ENCODE data around the gene DSEL. TPM values are rescaled to one million over a fixed set of nuclear protein-coding genes. Genes with fewer than 3 reads are reported as not detected.

The DSEL gene
- polyA plus RNA-seq, 4 donors = 16.2 to 24.4 (median 19.8) TPM

DNA sequence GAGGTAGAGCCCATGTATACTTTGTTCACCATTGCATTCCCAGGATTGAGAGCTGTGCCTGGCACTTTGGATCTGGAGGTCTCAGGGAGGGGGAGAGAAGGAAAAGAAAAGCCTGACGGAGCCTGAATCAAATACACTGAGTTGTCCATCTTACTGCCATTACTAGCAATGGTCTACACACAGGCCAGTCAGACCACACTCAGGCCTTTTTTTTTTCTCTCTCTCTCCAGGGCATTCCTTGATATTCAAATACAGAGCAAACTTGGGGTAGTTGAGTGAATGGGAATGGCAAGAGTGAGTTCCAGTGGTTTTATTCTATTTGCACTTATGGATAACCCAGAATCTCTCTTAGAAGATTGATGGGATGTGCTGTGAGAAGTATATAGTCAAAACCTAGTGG is 11.8 kb downstream of the DSEL start:
- DNase-seq (ENCODE audit: low read depth in 4 of 4, low spot score in 2 of 4) = no peak

DNA sequence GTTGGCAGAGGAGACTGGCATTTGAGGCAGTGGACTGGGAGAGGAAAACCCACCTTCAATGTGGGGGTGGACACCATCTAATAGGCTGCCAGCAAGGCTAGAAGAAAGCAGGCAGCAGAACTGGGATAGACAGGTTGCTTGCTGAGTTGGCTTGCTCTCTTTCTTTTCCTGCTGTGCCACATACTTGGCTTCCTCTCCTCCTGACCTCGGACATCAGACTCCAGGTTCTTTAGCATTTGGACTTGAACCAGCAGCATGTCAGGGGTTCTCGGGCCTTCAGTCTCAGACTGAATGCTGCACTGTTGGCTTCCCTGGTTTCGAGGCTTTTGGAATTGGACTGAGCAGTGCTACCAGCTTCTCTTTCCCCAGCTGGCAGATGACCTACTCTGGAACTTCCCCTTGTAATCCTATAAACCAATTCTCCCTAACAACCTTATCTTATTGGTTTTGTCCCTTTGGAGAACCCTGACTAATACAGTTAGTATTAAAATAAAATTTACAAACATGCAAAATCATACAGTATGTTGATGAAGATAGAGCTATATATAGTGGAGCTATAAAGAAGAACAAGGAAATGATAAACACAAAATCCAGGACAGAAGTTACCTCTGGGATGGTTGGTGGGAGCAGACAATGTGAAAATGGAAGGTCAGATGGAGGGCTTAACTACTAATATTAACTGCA is 15.9 kb downstream of the DSEL start:
- DNase-seq (ENCODE audit: low read depth in 4 of 4, low spot score in 2 of 4) = no peak

DNA sequence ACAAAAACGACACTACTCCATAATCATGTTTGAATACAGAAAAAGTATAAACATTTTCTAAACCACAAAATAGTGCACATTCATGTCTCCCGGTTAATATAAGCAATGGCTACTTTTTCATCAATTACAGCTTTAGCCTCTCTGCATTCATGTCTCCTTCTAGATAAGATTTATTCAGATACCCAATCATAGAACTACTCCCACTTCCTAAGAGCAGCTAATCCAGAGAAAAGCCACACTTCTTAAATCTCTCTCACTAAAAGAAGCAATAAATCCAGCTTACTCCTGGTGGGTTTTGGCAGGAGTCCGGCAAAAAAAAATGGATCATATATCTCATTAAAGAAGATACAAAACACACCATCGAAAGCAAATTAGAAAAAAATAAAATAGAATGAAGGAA is 20.1 kb downstream of the DSEL start:
- no peak for DNase-seq (ENCODE audit: low read depth in 4 of 4, low spot score in 2 of 4)

DNA sequence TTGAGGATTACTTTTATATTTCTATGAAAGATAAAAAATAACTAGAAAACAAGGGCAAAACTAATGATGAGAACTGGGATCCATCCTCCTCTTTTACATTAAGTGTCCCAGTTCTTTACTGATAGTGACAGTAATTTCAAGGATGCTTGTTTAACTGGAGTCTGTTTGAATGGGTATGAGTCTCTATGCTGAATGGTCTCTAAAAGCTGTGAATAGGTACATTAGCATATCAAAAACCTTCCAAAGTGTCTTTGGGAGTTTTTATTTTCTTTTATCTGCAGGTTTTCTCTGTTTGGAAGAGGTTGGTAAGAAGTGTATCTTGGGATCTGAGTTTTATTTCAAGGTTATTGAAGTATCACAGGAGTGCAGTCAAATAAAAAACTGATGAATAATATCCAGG is 30.0 kb downstream of the DSEL start:
- no peak for DNase-seq (ENCODE audit: low read depth in 4 of 4, low spot score in 2 of 4)

DNA sequence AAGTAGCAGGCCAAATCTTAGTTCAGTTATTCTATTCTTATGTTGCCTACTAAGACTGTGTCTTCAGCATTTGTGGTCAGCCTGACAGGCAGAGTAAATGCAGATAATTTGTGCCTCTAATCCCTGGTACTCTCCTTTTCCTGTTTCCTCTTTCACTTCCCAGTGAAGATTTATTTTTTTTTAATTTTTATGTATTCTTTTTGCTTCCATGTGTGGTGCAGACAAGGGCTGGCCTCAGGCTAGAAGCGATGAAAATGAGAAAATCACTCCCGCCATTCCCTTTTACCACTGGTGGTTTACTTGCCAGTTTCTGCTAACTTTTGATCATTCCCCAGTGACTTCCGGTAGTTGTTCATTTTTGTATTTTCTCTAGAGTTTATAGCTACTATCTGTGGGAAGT is 30.9 kb downstream of the DSEL start:
- DNase-seq (ENCODE audit: low read depth in 4 of 4, low spot score in 2 of 4) = no peak

DNA sequence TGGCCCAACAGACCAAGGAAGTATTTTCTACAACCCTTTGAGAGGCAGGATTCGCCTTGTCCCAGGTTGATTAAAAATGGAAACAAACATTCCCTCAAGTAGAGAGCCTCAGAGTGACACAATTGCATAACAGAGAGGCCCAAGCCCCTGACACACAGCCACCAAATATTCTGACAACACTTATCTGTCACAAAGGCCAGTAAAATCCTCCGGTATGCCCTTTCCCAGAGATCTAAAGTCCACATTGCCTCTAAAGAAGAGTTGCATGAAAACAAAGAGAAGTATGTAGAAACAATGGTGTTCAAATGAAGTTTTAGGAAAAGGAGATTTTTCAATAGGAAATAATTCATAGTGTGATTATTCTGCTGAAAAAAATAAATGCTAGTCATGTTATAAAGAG is 32.1 kb downstream of the DSEL start:
- DNase-seq (ENCODE audit: low read depth in 4 of 4, low spot score in 2 of 4) = no peak

DNA sequence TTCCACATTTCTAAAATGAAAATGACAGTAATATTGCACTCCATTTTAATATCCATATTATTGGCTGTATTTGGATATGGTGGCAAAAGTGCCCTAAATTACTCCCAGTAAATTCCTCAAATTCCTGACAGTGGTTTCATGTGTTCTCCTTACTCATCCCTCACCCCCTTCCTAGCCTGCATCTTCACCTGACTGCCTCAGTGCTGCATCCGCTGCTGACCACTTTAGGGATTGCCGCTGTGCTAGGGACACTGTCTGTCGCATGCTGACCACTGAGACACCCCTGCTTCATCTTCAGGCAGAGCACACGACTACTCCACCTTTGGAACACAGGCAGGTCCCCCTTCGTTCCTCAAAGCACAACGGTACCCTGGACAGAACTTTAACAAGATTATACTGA is 32.6 kb downstream of the DSEL start:
- no peak for DNase-seq (ENCODE audit: low read depth in 4 of 4, low spot score in 2 of 4)

DNA sequence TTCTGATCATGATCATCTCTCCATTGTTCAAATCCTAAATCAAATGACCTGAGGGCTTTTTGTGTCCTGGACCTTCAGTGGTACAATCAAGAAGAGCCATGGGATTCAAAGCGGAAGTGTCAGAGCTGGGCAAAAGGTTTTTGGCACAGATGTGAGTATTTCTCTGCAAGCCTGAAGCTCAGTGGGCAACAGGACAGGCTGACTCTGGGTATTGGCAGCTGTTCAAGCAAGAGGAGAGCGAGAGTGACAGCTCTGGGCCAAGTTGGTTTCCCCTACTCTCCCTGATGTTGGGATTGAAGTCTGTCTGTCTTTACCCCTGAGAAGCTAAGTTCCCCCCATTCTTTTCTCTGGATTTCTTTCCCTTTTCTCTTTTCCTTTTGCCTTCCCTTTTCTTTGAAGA is 33.3 kb downstream of the DSEL start:
- DNase-seq (ENCODE audit: low read depth in 4 of 4, low spot score in 2 of 4) = no peak

DNA sequence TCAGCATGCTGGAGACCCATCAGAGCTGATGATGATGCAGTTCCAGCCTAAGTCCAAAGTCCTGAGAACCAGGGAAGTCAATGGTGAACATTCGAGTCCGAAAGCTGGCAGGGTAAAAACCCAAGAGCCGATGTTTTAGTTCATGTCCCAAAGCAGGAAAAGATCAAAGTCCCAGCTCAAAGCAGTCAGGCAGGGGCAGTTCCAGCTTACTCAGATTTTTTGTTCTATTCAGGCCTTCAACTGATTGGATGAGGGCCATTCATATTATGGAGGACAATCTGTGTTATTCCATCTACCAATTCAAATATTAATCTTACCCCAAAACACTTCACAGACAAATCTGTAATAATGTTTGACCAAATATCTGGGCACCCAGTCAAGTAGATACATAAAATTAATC is 38.3 kb downstream of the DSEL start:
- no peak for DNase-seq (ENCODE audit: low read depth in 4 of 4, low spot score in 2 of 4)

DNA sequence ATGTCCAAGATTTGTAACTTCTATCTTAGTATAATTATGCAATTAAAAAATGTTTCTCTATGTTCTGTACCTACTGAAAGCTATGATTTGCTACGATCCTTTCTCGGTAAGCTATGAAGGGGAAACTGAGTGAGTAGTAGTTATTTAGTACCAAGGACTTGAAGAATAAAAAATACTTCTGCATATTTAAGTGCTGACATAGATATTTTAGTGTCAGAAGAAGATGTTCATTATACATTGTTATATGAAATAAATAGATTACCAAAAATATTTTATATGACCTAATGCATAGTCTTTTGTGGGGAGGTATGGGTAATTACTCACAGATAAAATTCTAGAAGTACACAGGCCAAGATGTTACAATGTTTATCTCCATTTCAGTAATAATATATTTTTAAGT is 39.0 kb downstream of the DSEL start:
- no peak for DNase-seq (ENCODE audit: low read depth in 4 of 4, low spot score in 2 of 4)

DNA sequence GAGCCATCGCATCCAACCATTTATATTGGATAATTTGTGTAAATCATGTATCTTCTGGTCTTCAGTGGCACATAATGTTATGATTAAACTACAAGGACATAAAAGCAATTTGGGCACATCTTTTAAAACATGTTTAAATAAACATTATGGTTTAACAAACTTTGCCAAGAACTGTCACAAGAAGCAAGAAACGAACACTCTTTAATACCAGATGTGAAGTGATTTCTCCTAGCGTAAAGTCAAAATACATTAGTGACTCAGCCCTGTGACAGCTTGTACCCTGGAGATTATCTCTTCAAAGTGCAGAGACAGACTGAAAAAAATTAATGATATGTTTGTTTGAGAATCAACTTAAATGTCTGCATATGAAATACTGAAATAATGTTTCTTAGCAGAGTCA is 39.9 kb downstream of the DSEL start:
- no peak for DNase-seq (ENCODE audit: low read depth in 4 of 4, low spot score in 2 of 4)

DNA sequence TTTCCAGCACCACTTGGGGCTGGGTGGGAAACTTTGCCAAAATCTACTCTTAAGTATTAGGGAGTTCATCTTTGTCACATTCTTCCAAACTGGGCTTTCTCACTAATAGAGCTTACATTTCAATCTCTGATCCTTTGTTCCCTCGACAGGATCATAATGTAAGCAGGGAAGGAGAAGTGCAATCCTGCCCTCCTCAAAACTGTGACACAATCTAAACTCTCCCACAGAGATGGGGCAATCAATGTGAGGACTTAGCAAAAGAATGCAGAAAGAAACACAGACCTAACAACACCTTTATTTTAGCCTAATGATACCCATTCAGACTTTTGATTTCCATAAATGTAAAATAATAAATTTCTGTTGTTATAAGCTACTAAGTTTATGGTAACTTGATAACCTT is 40.8 kb downstream of the DSEL start:
- DNase-seq (ENCODE audit: low read depth in 4 of 4, low spot score in 2 of 4) = no peak

DNA sequence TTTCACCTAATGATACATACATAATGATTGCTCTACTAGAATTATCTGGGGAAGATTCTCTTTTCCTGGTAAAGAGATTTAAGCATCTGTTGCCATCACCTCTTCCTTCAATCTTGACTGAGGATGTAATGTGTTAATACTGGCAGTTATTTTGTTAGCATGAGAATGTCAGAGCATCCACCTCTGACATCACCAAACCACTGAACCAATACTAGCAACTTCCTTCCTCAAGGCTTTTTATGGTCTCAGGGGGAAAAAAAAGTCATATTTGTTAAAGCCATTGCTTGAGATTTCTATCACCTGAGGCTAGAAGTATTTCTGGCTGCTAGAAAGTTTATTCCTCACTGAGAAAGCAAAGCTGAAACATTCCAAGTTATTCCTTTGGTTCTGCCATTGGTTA is 48.5 kb downstream of the DSEL start:
- no peak for DNase-seq (ENCODE audit: low read depth in 4 of 4, low spot score in 2 of 4)

DNA sequence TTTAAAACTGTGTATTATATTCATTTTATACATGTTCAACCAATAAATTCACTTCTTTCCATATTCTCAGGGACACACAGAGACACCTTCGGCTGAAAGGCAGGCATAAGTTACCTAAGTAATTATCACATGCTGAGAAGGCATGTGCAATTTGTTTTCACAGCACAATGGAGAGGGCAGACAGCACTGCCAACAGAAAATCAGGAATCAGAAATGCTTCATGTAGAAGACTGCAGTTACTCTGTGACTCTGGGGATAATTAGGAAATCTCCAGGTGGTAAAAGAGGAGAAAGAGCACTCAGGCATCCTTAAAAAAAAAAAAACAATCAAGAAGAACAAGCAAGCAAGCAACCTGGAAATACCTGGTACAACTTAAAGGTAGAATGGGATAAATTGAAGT is 49.3 kb downstream of the DSEL start:
- no peak for DNase-seq (ENCODE audit: low read depth in 4 of 4, low spot score in 2 of 4)

DNA sequence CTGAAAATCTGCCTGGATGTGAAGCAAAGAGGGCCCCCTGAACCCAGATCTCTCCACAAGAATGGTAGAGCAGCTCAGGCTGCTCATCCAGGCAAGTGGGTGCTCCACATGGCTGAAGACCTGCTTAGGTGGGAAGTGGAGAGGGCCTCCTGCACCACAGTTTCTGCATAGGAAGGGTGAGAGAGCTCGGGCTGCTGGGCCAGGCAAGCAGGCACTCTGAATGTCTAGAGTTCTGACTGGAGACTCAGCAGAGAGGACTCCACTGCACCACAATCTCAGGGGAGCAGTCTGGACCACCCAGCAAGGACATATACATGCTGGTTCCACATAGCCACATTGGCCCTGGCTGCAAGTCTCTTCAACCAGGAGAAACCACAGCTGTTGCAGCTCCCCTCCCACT is 52.0 kb downstream of the DSEL start:
- no peak for DNase-seq (ENCODE audit: low read depth in 4 of 4, low spot score in 2 of 4)

DNA sequence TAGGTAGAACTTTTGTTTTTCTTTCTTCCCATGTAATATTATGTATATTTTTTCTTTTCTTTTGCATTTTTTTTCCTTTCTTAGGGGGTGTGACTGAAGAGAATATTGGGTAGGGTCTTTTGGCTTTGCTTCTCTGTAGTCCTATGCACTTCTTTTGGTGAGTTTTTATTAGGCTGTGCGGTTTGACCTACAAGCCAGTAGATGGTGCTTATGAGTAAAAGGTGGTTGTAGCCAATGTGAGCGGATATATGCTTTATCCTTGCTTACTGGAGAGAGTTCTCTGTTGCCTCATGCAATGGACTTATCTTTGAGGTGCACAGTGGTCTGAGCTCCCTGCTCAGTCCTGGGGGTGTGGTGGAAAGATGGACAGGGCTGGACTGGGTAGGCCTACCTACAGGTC is 52.7 kb downstream of the DSEL start:
- no peak for DNase-seq (ENCODE audit: low read depth in 4 of 4, low spot score in 2 of 4)

DNA sequence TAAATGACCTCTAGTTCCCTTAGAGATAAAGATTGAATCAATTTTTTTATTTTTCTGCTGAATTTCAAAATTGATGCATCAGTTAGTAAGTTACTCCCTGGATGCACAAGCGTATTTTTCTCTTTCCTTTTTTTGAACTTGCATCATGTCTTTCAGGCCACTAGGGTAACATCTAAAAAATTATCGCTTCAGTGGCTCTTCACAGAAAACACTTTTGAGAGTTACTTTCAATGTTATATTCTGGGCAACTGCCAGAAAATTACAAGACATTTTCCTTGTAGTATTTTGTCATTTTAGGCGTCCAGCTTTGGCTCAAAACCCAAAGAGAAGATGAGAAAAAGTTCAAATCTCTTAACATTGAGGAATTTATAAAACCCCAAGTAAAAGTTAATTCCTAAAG is 59.8 kb downstream of the DSEL start:
- DNase-seq (ENCODE audit: low read depth in 4 of 4, low spot score in 2 of 4) = no peak
